Spleen (tissue), 11 donors: Measurements from ENCODE around the gene KLHDC8A. TPM values are rescaled to one million over a fixed set of nuclear protein-coding genes. Genes with fewer than 3 reads are reported as not detected.

Experiments
- DNase-seq: peaks from one replicate; pipeline ENCODE4 v3.0.0-alpha.2; 2020
- H3K27ac ChIP-seq, 8 donors: fragments of 200-600 bp; sonication (generic) in 7 of 8; 1 replicate in 4 of 8; 2 replicates in 4 of 8; pipeline versions ENCODE4 v1.5.0 to v1.8.0; 2016 to 2021; ENCODE audit warnings: inconsistent platforms in 4 of 8, mild to moderate bottlenecking in 4 of 8, moderate library complexity in 1 of 8
- H3K27me3 ChIP-seq, 7 donors: fragments of 200-600 bp; sonication (generic) in 6 of 7; replicated peaks in 1 of 7; 1 replicate in 4 of 7; 2 replicates in 3 of 7; pipeline versions ENCODE4 v1.5.0 to v1.8.0; 2016 to 2021; ENCODE audit warnings: inconsistent platforms in 3 of 7, mild to moderate bottlenecking in 1 of 7
- H3K36me3 ChIP-seq, 6 donors: fragments of 200-600 bp; sonication (generic) in 5 of 6; 1 replicate in 4 of 6; 2 replicates in 2 of 6; pipeline versions ENCODE4 v1.5.0 to v1.8.0; 2016 to 2021; ENCODE audit warnings: inconsistent platforms in 2 of 6
- H3K4me1 ChIP-seq, 6 donors: fragments of 200-600 bp; sonication (generic) in 5 of 6; 1 replicate in 3 of 6; 2 replicates in 3 of 6; pipeline versions ENCODE4 v1.5.0 to v1.8.0; 2016 to 2021; ENCODE audit warnings: inconsistent platforms in 3 of 6
- H3K4me3 ChIP-seq, 8 donors: fragments of 200-600 bp; sonication (generic) in 7 of 8; 1 replicate in 4 of 8; 2 replicates in 4 of 8; pipeline versions ENCODE4 v1.5.0 to v1.8.0; 2016 to 2021; ENCODE audit warnings: inconsistent platforms in 4 of 8, mild to moderate bottlenecking in 4 of 8, moderate library complexity in 2 of 8
- H3K9me3 ChIP-seq, 8 donors: fragments of 200-600 bp; sonication (generic) in 7 of 8; 1 replicate in 4 of 8; 2 replicates in 4 of 8; pipeline versions ENCODE4 v1.5.0 to v1.8.0; 2016 to 2021; ENCODE audit warnings: inconsistent platforms in 4 of 8
- POLR2A ChIP-seq, 3 donors: fragments of 450-650 bp; IDR thresholded peaks; one replicate each; pipeline ENCODE4 v1.5.1; 2017; ENCODE audit warnings: antibody characterized with exemption in 3 of 3, mild to moderate bottlenecking in 1 of 3
- POLR2AphosphoS5 ChIP-seq, 3 donors: sonication (generic); formaldehyde crosslinking; IDR thresholded peaks; one replicate each; pipeline ENCODE4 v1.5.1; 2017; ENCODE audit warnings: antibody characterized with exemption in 3 of 3
- WGBS, 5 donors: extraction: QIAGEN DNeasy Blood & Tissue Kit in 3 of 5; methylation state at CpG; one replicate each; pipeline versions ENCODE4 v1.1.5 to v1.1.7; 2013 to 2018; 5-methylcytosine and 5-hydroxymethylcytosine counted together
- intact Hi-C: fragments of 100-400 bp; cut with DNase I; formaldehyde crosslinking; loops from one replicate; pipeline ENCODE4 v1.15.0; 2023; ENCODE audit warnings: low total_unique reads
- polyA plus RNA-seq, 3 donors: library from polyadenylated mRNA; stranded (reverse); fragments of 200-250 nt; gene quantifications; one replicate each; pipeline ENCODE4 v1.2.1, GENCODE V29; 2013
- total RNA-seq, 7 donors: library from RNA; depleted of rRNA in 3 of 7; stranded (reverse); fragments of >200 nt in 3 of 7; fragmentation: NEBNext Ultra II Directional in 4 of 7; extraction: Animal tissue kit (Norgen Biotek cat#: 25700) in 4 of 7; gene quantifications; one replicate each; pipeline versions ENCODE4 v1.1.0 to v1.2.1, GENCODE V29; 2016 to 2021
- TF ChIP-seq, protein P1 (sequence below), 11 experiments: fragments of 200-600 bp in 7 of 11; fragments of 450-650 bp in 4 of 11; sonication (generic) in 4 of 11; IDR thresholded peaks in 8 of 11; conservative IDR thresholded peaks in 3 of 11; 1 replicate in 7 of 11; 2 replicates in 4 of 11; pipeline versions ENCODE4 v1.4.0 to v1.8.0; 2016 to 2021; ENCODE audit warnings: antibody characterized with exemption in 11 of 11, inconsistent platforms in 4 of 11, mild to moderate bottlenecking in 1 of 11
- donor health status: healthy with polysubstance abuse.
- donor health status: DM: no; HTN: no; CAD: no; lungs with moderate emphysema.
- donor health status: DM: no; HTN: no; CAD: no.
- donor health status: Bipolar disorder and iron deficiency.
- donor health status: healthy.
- donor health status: DM: no; HTN: no; CAD: no.
- donor health status: DM: yes; HTN: yes; CAD: no.

The KLHDC8A gene
- total and polyA plus RNA-seq, 10 donors, result 0.17 to 2.8 (median 0.48) TPM; not detected in 3

DNA sequence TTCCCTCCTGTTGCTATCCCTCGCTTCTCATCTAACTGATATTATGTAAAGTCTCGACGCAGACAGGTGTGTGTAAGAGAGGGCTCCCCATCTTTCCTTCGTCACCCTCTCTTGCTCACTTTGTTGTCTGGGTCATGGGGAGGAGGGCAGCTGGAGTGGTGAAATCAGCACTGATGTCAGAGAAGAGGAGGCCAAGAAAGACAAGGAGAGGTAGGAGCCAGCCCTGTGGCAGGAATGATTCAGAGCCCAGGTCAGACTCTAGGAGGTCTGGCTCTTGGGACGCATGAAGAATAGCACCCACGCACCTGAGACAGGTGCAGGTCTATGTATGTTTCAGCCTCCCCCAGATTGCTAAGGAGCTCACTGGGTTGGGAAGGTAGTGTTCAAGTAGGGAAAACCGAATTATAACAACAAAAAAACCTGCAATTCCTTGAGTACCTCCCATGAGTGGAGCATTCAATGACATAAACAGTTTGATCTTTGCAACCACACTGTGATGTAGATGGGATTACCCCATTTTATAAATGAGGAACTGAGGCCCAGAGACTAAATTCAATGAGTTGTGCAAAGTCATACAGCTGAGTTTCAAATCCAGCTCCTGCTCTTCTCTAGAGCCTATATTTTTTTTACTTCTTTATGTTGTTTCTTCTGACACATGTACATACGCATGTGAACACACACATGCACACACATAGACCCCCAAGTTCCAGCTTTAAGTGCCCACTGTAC, 45.6 kb downstream of the KLHDC8A start:
- 83 to 90% (median 85%) methylated on average over 8 of the region's 8 CpGs for WGBS, 5 donors
- intact Hi-C loops, result no loop called here
- peaks cover 0 to 57% (median 51%) of the 10 kb centered on the region in 6 donors for H3K36me3 ChIP-seq
- no peak for DNase-seq
- H3K27me3 ChIP-seq, result no peaks in the 10 kb centered on the region
- H3K27ac ChIP-seq, result peak overlapping the region; percentile 32 to 97 (median 93)
- peak overlapping the region in 1 of 8 donors; percentile 49 for H3K4me3 ChIP-seq
- no peaks in the 10 kb centered on the region for H3K9me3 ChIP-seq
- peaks cover 38 to 96% (median 65%) of the 10 kb centered on the region in 6 donors for H3K4me1 ChIP-seq
- TF ChIP-seq POLR2A (IDR thresholded peaks at IDR 0.05) (no peak), POLR2AphosphoS5 (IDR thresholded peaks at IDR 0.05) (no peak)
- TF ChIP-seq, protein P1, sequence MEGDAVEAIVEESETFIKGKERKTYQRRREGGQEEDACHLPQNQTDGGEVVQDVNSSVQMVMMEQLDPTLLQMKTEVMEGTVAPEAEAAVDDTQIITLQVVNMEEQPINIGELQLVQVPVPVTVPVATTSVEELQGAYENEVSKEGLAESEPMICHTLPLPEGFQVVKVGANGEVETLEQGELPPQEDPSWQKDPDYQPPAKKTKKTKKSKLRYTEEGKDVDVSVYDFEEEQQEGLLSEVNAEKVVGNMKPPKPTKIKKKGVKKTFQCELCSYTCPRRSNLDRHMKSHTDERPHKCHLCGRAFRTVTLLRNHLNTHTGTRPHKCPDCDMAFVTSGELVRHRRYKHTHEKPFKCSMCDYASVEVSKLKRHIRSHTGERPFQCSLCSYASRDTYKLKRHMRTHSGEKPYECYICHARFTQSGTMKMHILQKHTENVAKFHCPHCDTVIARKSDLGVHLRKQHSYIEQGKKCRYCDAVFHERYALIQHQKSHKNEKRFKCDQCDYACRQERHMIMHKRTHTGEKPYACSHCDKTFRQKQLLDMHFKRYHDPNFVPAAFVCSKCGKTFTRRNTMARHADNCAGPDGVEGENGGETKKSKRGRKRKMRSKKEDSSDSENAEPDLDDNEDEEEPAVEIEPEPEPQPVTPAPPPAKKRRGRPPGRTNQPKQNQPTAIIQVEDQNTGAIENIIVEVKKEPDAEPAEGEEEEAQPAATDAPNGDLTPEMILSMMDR (IDR thresholded peaks at IDR 0.05 in 8 of 11, conservative IDR thresholded peaks at IDR 0.05 in 3 of 11), result no peak

DNA sequence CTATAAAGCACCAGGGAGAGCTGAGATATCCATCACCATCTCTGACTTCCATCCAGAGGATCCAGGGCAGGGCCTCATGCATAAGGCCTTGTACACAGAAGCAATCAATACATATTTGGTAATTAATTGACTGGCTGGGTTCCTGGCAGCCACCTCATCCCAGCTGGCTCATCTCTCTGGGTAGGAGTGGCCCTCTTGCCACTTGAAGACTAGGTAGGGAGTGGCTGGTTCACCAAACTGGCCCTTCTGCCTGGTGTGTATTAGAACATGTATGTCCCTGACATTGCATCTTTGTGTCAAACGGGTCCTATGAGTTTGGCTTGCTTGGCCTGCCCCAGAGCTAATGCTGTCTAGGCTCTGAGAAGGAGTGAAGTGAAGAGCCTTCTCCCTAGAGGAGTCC, 47.0 kb downstream of the KLHDC8A start:
- Histone ChIP-seq H3K36me3 (peaks cover 0 to 71% (median 65%) of the 10 kb centered on the region in 6 donors), H3K27ac (peak overlapping the region in 3 of 8 donors; percentile 96 to 97 (median 96)), H3K4me1 (peaks cover 29 to 90% (median 51%) of the 10 kb centered on the region in 6 donors), H3K9me3 (no peaks in the 10 kb centered on the region), H3K4me3 (no peak overlapping the region), H3K27me3 (no peaks in the 10 kb centered on the region)
- DNase-seq, result no peak
- TF ChIP-seq POLR2AphosphoS5 (IDR thresholded peaks at IDR 0.05), result no peak
- TF ChIP-seq, protein P1 (IDR thresholded peaks at IDR 0.05 in 8 of 11, conservative IDR thresholded peaks at IDR 0.05 in 3 of 11), result no peak
- intact Hi-C loops, result no loop called here
- 60 to 94% (median 79%) methylated on average over 1 of the region's 1 CpG for WGBS, 5 donors

DNA sequence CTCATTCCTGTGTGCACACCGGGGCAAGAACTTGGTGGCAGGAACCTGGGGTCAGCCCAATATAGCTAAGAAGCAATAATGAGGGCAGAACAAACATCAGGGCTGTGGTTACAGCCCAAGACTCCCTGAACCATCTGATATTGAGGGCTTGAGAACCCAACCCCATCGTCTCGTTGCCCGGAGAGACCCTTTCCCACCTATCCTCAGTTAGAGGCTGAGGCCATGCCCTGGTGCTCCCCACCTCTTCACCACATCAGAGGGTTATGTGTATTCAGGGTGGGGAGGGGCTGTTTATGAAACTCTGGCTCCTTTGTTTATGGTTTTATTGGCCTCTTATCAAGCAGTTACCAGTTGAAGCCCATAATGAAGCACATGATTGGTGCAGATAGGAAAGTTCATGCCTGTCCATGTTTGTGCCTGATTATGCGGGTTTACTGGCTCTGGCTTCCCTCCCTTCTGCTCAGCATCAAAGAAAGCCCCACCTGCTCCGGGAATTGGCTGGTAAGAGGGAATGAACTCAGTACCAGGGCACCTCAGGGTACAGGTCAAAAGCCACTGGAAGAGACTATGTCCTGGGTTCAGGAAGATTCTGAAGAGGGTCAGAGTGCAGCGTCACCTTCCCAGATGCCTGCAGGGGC, 49.7 kb downstream of the KLHDC8A start:
- intact Hi-C loops, result no loop called here
- peaks cover 6 to 75% (median 28%) of the 10 kb centered on the region in 6 donors for H3K4me1 ChIP-seq
- H3K36me3 ChIP-seq, result peaks cover 5 to 98% (median 90%) of the 10 kb centered on the region in 6 donors
- H3K27ac ChIP-seq, result peak overlapping the region in 1 of 8 donors; percentile 46
- H3K4me3 ChIP-seq, result no peak overlapping the region
- no peaks in the 10 kb centered on the region for H3K9me3 ChIP-seq
- TF ChIP-seq POLR2AphosphoS5 (IDR thresholded peaks at IDR 0.05), result no peak
- TF ChIP-seq POLR2A (IDR thresholded peaks at IDR 0.05), result no peak
- TF ChIP-seq, protein P1 (IDR thresholded peaks at IDR 0.05 in 8 of 11, conservative IDR thresholded peaks at IDR 0.05 in 3 of 11), result no peak
- no peaks in the 10 kb centered on the region for H3K27me3 ChIP-seq
- WGBS, 5 donors, result 82 to 94% (median 91%) methylated on average over 7 of the region's 7 CpGs
- DNase-seq, result no peak

DNA sequence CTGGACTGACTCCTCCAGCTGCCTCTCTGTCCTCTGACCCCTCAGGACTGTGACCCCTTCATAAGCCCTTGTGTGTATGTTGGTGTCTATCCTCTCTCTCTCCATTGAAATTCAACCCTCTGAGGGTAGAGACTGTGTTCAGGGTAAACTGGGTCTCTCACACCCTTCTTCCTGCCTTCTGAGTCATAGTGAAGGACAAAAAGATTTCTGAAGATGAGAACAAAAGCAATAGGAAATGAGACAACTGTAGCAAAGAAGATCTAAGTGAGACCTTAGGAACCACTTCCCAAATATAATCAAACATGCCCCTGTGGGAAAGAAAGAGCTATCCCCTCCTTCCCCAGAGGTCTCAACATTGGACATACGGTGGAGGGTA, 52.0 kb downstream of the KLHDC8A start:
- 75 to 100% (median 93%) methylated on average over 1 of the region's 1 CpG for WGBS, 5 donors
- Histone ChIP-seq H3K9me3 (no peaks in the 10 kb centered on the region), H3K27ac (peak overlapping the region in 3 of 8 donors; percentile 8 to 66 (median 28)), H3K27me3 (no peaks in the 10 kb centered on the region), H3K4me1 (peaks cover 4 to 75% (median 22%) of the 10 kb centered on the region in 6 donors), H3K4me3 (no peak overlapping the region), H3K36me3 (peaks cover 5 to 85% (median 80%) of the 10 kb centered on the region in 6 donors)
- DNase-seq, result no peak
- TF ChIP-seq POLR2A (IDR thresholded peaks at IDR 0.05) (no peak), POLR2AphosphoS5 (IDR thresholded peaks at IDR 0.05) (no peak)
- TF ChIP-seq, protein P1 (IDR thresholded peaks at IDR 0.05 in 8 of 11, conservative IDR thresholded peaks at IDR 0.05 in 3 of 11), result no peak
- intact Hi-C loops, result no loop called here
